ENCODE results near the gene COL25A1.

Gene COL25A1

DNA sequence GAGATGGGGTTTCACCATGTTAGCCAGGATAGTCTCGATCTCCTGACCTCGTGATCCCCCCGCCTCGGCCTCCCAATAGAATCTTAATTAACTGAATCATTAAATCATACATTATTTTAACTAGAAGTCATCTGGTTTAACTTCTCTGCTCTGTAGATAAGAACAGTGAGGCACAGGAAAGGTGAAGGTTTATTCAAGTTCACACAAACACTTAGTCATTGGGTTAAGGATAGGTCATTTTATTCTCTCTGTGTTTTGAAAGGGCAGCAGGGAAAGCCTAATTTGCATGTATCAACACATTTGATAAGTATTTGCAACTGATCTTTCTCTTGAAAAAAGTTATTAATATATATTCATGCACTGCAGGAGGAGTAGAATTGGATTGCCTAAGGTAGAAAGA lies 538.5 kb downstream of the COL25A1 start:
- no peak for DNase-seq (ENCODE audit: low read depth in 2 of 2)

DNA sequence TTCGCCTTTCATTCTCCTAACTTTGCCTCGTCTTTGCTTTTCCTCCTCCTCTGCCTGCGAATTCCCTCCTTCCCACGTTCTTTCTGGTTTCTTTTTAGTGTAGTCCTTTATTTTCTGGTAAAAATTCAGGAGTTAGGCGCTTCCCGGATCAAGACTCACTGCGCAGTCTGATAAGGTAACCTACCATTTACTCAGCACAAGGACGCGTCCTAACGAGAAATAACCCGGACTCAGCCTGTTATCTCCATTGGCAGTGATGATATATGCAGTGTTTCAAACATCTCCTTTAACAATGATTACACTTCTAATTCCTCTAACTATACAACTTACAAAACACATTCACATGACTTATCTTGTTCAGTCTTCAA lies 539.2 kb downstream of the COL25A1 start:
- no peak for DNase-seq (ENCODE audit: low read depth in 2 of 2)

DNA sequence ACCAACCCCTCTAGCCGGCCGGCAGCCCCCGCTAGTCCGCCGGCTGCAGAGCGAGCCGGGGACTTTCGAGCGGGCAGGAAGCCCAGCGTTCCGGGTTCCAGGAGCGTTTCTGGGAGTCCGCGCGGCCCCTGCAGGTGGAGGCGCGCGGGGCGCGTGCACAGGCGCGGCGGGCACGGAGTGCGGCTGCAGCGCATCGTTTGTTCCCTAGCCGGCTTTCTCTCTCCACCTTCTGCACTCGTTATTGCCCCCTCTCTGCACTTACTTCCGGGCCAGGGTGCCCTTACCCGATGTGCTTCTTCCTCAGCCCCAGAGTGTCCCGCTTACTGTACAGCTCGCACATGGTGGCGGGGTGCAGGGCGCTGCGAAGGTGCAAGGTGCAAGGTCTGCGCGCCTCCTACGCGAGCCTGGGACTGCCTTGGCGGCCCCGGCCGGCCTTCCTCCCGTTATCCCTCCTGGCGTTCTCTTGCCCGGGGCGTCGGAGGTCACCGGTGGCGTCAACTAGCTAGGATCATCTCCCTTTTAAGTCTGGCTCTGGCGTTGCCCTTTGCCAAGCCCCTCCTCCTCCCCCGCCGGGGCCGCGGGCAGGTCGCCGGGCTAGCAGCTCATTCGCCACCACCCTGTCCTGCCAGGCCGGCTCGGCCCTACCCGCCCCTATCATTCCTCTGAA lies 539.8 kb downstream of the COL25A1 start, which contains the start of gene ETNPPL:
Gene ETNPPL, minus strand, starts transcription at position 495 of the 667 bp plus-strand sequence. Its CDS starts 155 bp downstream, at position 340.
- DNase-seq (ENCODE audit: low read depth in 2 of 2), result peak in 1 of 2 donors; percentile 17
